HCT116 (cell line): ENCODE data around the gene SLC6A12.

Experiments used
- CEBPB ChIP-seq: IDR thresholded peaks from 2 replicates; pipeline ENCODE4 v1.6.1; 2012; ENCODE audit warnings: low read depth
- CTCF ChIP-seq, 3 experiments: fragments of 200-600 bp in 1 of 3; sonication (generic) in 1 of 3; IDR thresholded peaks in 2 of 3; conservative IDR thresholded peaks in 1 of 3; 2 replicates each; pipeline ENCODE4 v1.5.1; 2012 to 2017; ENCODE audit warnings: low read depth in 2 of 3, low read length in 2 of 3, antibody characterized with exemption in 1 of 3, borderline replicate concordance in 1 of 3, control low read depth in 1 of 3, mild to moderate bottlenecking in 1 of 3, mixed read lengths in 1 of 3, mixed run types in 1 of 3, moderate library complexity in 1 of 3; ENCODE audit not compliant: insufficient read depth in 1 of 3
- EGR1 ChIP-seq: IDR thresholded peaks from 2 replicates; pipeline ENCODE4 v1.6.1; 2012; ENCODE audit warnings: low read depth
- EZH2 ChIP-seq: fragments of 200-600 bp; sonication (generic); IDR thresholded peaks from 2 replicates; pipeline ENCODE4 v1.6.1; 2017; ENCODE audit warnings: antibody characterized with exemption, mixed run types
- EZH2phosphoT487 ChIP-seq: fragments of 200-600 bp; IDR thresholded peaks from 2 replicates; pipeline ENCODE4 v1.6.1; 2018; ENCODE audit warnings: antibody characterized with exemption, borderline replicate concordance
- FOSL1 ChIP-seq: IDR thresholded peaks from 2 replicates; pipeline ENCODE4 v1.6.1; 2012; ENCODE audit warnings: low read depth
- JUND ChIP-seq: IDR thresholded peaks from 2 replicates; pipeline ENCODE4 v1.6.1; 2012
- POLR2A ChIP-seq: IDR thresholded peaks from 2 replicates; pipeline ENCODE4 v1.7.0; 2011; ENCODE audit warnings: borderline replicate concordance; ENCODE audit not compliant: insufficient read depth, insufficient read length; ENCODE audit errors: extremely low read depth
- POLR2AphosphoS5 ChIP-seq: IDR thresholded peaks from 2 replicates; pipeline ENCODE4 v1.6.1; 2011; ENCODE audit warnings: mild to moderate bottlenecking, low read depth, low read length, moderate library complexity
- SIN3A ChIP-seq: IDR thresholded peaks from 2 replicates; pipeline ENCODE4 v1.6.1; 2012; ENCODE audit warnings: low read depth
- TCF7L2 ChIP-seq: IDR thresholded peaks from 2 replicates; pipeline ENCODE4 v1.7.0; 2011; ENCODE audit warnings: borderline replicate concordance, inconsistent platforms; ENCODE audit not compliant: insufficient read depth, insufficient read length; ENCODE audit errors: extremely low read depth
- YY1 ChIP-seq: IDR thresholded peaks from 2 replicates; pipeline ENCODE4 v1.6.1; 2011; ENCODE audit warnings: low read length, low read depth, moderate library complexity, mild to moderate bottlenecking; ENCODE audit not compliant: insufficient replicate concordance; ENCODE audit errors: extremely low read depth
- ZNF274 ChIP-seq: fragments of 200-500 bp; sonication (Bioruptor generic); IDR thresholded peaks from 2 replicates; pipeline ENCODE4 v1.6.1; 2014; ENCODE audit warnings: mild to moderate bottlenecking, low read depth, low read length, inconsistent platforms
- TF ChIP-seq, protein P1 (sequence below): IDR thresholded peaks from 2 replicates; pipeline ENCODE4 v1.6.1; 2012; ENCODE audit warnings: low read depth

DNA sequence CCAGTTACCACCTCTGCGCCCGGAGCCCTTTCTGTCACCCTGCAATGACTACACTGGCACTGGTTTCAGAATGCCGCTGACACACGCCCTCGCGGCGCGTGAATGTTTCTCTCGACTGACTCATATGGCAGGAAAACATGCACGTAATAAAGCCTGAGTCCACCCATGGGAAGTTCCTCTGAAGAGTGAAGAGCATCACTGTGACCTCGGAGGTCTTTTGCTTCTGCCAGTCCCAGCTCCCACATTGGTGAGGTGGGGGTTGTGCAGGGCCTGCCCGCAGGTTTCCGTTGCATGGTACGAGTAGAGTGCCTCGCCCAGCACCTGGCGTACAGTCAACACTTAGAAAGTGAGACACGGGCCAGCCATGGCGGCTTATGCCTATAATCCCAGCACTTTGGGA lies 11.1 kb upstream of the SLC6A12 start:
- no peak for TF ChIP-seq EZH2
- no peak for TF ChIP-seq POLR2A
- TF ChIP-seq TCF7L2, result no peak
- no peak for TF ChIP-seq CTCF (IDR thresholded peaks at IDR 0.05 in 2 of 3, conservative IDR thresholded peaks at IDR 0.05 in 1 of 3; ENCODE audit: borderline replicate concordance in 1 of 3, insufficient read depth in 1 of 3, low read depth in 2 of 3, low read length in 2 of 3)
- TF ChIP-seq, protein P1, sequence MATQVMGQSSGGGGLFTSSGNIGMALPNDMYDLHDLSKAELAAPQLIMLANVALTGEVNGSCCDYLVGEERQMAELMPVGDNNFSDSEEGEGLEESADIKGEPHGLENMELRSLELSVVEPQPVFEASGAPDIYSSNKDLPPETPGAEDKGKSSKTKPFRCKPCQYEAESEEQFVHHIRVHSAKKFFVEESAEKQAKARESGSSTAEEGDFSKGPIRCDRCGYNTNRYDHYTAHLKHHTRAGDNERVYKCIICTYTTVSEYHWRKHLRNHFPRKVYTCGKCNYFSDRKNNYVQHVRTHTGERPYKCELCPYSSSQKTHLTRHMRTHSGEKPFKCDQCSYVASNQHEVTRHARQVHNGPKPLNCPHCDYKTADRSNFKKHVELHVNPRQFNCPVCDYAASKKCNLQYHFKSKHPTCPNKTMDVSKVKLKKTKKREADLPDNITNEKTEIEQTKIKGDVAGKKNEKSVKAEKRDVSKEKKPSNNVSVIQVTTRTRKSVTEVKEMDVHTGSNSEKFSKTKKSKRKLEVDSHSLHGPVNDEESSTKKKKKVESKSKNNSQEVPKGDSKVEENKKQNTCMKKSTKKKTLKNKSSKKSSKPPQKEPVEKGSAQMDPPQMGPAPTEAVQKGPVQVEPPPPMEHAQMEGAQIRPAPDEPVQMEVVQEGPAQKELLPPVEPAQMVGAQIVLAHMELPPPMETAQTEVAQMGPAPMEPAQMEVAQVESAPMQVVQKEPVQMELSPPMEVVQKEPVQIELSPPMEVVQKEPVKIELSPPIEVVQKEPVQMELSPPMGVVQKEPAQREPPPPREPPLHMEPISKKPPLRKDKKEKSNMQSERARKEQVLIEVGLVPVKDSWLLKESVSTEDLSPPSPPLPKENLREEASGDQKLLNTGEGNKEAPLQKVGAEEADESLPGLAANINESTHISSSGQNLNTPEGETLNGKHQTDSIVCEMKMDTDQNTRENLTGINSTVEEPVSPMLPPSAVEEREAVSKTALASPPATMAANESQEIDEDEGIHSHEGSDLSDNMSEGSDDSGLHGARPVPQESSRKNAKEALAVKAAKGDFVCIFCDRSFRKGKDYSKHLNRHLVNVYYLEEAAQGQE, result no peak
- no peak for TF ChIP-seq EZH2phosphoT487
- no peak for TF ChIP-seq POLR2AphosphoS5
- TF ChIP-seq FOSL1, result no peak
- no peak for TF ChIP-seq EGR1
- TF ChIP-seq JUND, result no peak
- no peak for TF ChIP-seq YY1
- no peak for TF ChIP-seq CEBPB
- TF ChIP-seq SIN3A, result no peak
- TF ChIP-seq ZNF274, result no peak
